ENCODE measurements around the gene METAP1D. TPM values are rescaled to one million over a fixed set of nuclear protein-coding genes. Genes with fewer than 3 reads are reported as not detected.

The METAP1D gene
- polyA plus RNA-seq, 1 of the 3 experiments (the other 2 are of a cell fraction) = 10.3 TPM

DNA sequence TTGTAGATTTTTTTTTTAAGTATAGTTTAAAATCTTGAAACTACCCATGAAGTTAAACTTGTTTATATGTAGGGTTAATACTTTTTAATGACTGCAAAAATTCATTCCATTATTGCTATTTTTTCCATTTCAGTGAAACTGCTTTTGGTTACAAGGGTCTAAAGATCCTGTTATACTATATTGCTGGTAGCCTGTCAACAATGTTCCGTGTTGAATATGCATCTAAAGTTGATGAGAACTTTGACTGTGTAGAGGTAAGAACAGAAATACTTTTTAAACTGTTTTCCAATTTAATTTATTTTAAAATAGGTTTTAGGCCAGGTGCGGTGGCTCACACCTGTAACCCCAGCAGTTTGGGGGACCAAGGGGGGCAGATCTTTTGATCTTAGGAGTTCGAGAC lies 47.0 kb upstream of the METAP1D start:
- TF ChIP-seq NFIC (IDR thresholded peaks at IDR 0.05; ENCODE audit: borderline replicate concordance) (no peak), JUND (IDR thresholded peaks at IDR 0.05) (no peak), YY1 (IDR thresholded peaks at IDR 0.05; ENCODE audit: low read depth) (no peak), RAD21 (IDR thresholded peaks at IDR 0.05; ENCODE audit: low read length) (no peak), GATA2 (CRISPR knock-in tag; IDR thresholded peaks at IDR 0.05) (no peak), SMC3 (IDR thresholded peaks at IDR 0.05; ENCODE audit: low read depth, low read length) (no peak), FOSL2 (IDR thresholded peaks at IDR 0.05; ENCODE audit: borderline replicate concordance, low read depth) (no peak), RCOR1 (IDR thresholded peaks at IDR 0.05; ENCODE audit: low read length) (no peak), FOXJ3 (CRISPR knock-in tag; IDR thresholded peaks at IDR 0.05) (no peak), RFX5 (IDR thresholded peaks at IDR 0.05; ENCODE audit: low read length) (no peak), ELF1 (IDR thresholded peaks at IDR 0.05) (no peak)
- TF ChIP-seq, protein P1, sequence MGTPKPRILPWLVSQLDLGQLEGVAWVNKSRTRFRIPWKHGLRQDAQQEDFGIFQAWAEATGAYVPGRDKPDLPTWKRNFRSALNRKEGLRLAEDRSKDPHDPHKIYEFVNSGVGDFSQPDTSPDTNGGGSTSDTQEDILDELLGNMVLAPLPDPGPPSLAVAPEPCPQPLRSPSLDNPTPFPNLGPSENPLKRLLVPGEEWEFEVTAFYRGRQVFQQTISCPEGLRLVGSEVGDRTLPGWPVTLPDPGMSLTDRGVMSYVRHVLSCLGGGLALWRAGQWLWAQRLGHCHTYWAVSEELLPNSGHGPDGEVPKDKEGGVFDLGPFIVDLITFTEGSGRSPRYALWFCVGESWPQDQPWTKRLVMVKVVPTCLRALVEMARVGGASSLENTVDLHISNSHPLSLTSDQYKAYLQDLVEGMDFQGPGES (IDR thresholded peaks at IDR 0.05; ENCODE audit: low read depth, low read length) = no peak
- TF ChIP-seq, protein P2, sequence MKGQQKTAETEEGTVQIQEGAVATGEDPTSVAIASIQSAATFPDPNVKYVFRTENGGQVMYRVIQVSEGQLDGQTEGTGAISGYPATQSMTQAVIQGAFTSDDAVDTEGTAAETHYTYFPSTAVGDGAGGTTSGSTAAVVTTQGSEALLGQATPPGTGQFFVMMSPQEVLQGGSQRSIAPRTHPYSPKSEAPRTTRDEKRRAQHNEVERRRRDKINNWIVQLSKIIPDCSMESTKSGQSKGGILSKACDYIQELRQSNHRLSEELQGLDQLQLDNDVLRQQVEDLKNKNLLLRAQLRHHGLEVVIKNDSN (IDR thresholded peaks at IDR 0.05; ENCODE audit: borderline replicate concordance, low read depth) = no peak
- TF ChIP-seq, protein P3, sequence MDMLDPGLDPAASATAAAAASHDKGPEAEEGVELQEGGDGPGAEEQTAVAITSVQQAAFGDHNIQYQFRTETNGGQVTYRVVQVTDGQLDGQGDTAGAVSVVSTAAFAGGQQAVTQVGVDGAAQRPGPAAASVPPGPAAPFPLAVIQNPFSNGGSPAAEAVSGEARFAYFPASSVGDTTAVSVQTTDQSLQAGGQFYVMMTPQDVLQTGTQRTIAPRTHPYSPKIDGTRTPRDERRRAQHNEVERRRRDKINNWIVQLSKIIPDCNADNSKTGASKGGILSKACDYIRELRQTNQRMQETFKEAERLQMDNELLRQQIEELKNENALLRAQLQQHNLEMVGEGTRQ (IDR thresholded peaks at IDR 0.05; ENCODE audit: borderline replicate concordance, low read depth, low read length) = no peak
- TF ChIP-seq, protein P4, sequence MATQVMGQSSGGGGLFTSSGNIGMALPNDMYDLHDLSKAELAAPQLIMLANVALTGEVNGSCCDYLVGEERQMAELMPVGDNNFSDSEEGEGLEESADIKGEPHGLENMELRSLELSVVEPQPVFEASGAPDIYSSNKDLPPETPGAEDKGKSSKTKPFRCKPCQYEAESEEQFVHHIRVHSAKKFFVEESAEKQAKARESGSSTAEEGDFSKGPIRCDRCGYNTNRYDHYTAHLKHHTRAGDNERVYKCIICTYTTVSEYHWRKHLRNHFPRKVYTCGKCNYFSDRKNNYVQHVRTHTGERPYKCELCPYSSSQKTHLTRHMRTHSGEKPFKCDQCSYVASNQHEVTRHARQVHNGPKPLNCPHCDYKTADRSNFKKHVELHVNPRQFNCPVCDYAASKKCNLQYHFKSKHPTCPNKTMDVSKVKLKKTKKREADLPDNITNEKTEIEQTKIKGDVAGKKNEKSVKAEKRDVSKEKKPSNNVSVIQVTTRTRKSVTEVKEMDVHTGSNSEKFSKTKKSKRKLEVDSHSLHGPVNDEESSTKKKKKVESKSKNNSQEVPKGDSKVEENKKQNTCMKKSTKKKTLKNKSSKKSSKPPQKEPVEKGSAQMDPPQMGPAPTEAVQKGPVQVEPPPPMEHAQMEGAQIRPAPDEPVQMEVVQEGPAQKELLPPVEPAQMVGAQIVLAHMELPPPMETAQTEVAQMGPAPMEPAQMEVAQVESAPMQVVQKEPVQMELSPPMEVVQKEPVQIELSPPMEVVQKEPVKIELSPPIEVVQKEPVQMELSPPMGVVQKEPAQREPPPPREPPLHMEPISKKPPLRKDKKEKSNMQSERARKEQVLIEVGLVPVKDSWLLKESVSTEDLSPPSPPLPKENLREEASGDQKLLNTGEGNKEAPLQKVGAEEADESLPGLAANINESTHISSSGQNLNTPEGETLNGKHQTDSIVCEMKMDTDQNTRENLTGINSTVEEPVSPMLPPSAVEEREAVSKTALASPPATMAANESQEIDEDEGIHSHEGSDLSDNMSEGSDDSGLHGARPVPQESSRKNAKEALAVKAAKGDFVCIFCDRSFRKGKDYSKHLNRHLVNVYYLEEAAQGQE (IDR thresholded peaks at IDR 0.05; ENCODE audit: low read depth, low read length) = no peak
- TF ChIP-seq, protein P5, sequence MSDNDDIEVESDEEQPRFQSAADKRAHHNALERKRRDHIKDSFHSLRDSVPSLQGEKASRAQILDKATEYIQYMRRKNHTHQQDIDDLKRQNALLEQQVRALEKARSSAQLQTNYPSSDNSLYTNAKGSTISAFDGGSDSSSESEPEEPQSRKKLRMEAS (IDR thresholded peaks at IDR 0.05; ENCODE audit: low read depth) = no peak
- no peak overlapping the region for H3K4me2 ChIP-seq
- no peak for DNase-seq
- ChIA-PET POLR2A (no interaction called here), CTCF (interaction anchor here (0.7 kb wide), 2 partner anchors 140 to 246 kb away, joined by 3 to 4 read pairs; no protein-coding TSS in a partner anchor)
- no peak overlapping the region for H3K4me3 ChIP-seq (ENCODE audit: low read depth in 2 of 2, low read length in 1 of 2)
- peaks cover 0 to 12% of the 10 kb centered on the region in 2 experiments for H3K36me3 ChIP-seq (replicated peaks in 1 of 2; ENCODE audit: control insufficient read depth in 1 of 2, insufficient read depth in 2 of 2, low read length in 1 of 2)
- no peaks in the 10 kb centered on the region for H3K9me2 ChIP-seq
- no peak overlapping the region for H3K27ac ChIP-seq (ENCODE audit: low read depth in 2 of 2, low read length in 1 of 2)
- no peak overlapping the region for H3K9ac ChIP-seq
- 98% methylated on average over 3 of the region's 3 CpGs for WGBS (ENCODE audit: low lambda C conversion rate)
- no peaks in the 10 kb centered on the region for H3K27me3 ChIP-seq (ENCODE audit: insufficient read depth)
- no peaks in the 10 kb centered on the region for H3K9me3 ChIP-seq
- H3K79me2 ChIP-seq (ENCODE audit: insufficient read depth) = peaks cover 17% of the 10 kb centered on the region
- no peak overlapping the region for H2AFZ ChIP-seq (ENCODE audit: low read depth)
- no peaks in the 10 kb centered on the region for H3F3A ChIP-seq (replicated peaks; ENCODE audit: insufficient read depth)
- H4K20me1 ChIP-seq (ENCODE audit: insufficient read depth) = no peaks in the 10 kb centered on the region
- H3K4me1 ChIP-seq (ENCODE audit: control insufficient read depth in 1 of 2, insufficient read depth in 2 of 2, low read depth in 1 of 2, low read length in 1 of 2) = no peaks in the 10 kb centered on the region

Data from SK-N-SH (cell line).